CD4-positive, alpha-beta T cell treated with Interleukin-6 for 4 hours (primary cell): ENCODE measurements around the gene SYMPK.
A peak's percentile ranks its signal among the peaks of the same experiment; 100 is the strongest.

Experiments
- DNase-seq: peaks from one replicate; pipeline ENCODE4 v3.0.0-alpha.2; 2020; ENCODE audit warnings: mixed read lengths

SYMPK gene

DNA sequence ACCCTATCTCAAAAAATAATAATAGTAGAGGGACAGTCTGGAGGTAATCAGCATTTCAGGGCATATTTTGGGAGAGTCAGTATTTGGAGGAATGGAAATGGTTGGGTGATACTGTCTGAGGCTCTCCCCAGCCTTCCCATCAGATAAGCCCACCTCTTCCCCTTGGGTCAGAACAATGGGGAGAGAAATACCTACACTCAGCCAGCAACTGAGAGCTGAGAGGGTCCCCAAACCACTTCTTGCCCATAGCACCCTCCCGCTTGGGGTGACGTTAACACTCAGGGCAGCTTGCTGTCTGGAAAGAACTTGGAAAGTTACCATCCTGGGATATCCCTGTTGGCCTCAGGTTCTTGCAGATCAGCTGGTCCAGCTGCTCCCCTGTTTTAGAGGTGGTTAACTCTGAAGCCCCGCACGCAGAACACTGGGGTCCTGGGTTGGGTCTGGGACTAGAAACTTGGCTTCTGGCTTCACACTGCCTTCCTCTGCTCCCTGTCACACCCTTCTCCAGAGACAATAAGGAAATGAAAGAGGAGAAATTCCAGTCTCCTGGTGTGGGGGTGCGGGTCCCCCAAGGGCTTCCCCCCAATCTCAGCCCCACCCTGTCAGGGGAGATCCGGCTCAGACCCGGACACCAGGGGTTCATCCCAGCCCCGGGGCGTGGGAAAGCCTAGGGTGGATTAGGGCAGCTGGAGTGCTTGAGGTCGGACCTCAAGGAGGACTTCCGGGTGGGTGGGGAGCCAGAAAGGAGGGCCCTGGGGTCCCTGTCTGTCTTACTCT is 3.6 kb upstream of the SYMPK start:
- DNase-seq, result no peak

DNA sequence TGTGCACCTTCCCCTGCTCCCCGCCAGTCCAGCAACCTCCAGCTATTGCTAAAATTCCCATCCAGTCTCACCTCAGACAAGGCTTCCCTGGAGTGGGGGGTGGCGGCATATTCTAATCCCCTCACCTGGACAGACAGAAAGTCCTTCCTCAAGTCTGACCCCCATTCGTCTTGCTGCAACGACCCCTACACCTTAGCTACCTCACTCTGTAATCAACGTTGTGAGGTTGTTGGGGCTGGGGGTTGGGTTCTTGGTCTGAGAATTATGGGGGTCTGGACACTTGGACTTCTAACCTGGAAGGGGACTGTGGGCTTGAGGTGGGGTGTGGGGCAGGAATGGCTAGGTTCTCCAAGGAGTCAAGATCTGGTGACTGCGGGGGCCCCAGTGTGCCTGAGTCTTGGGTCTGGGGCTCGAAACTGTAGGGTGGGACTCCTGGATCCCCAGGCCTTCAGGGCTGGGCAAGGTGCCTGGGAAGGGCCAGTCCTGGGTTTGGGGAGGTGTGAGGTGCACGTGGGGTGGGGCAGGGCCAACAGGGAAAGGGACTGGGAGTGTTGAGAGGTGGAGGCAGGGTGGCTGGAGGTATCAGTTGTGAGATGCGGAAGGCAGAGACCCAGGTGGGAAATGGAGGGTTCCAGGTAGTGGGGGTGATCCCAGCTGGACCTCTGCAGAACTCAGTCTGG is 2.5 kb upstream of the SYMPK start:
- no peak for DNase-seq

DNA sequence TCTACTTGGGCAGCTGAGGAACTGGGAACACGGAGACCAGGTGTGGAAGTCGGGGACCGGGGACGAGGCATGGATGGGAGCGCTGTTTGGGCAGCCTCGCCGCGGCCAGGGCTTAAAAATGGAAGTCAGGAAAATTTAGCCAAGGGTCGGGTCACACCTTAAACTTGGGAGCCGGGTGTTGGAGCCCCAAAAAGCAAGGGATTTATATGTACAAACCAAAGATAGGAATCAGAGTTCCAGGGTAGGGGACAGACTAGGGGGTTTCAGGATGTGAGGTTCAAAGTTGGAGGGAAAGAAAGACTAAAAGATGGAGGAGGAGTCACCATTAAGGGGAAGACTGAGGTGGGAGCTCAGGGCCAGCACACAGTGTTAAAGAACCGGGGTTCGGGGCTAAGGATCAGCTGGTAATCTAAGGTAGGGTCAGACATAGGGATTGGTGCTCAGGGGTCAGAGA is 1.7 kb upstream of the SYMPK start:
- DNase-seq, result no peak

DNA sequence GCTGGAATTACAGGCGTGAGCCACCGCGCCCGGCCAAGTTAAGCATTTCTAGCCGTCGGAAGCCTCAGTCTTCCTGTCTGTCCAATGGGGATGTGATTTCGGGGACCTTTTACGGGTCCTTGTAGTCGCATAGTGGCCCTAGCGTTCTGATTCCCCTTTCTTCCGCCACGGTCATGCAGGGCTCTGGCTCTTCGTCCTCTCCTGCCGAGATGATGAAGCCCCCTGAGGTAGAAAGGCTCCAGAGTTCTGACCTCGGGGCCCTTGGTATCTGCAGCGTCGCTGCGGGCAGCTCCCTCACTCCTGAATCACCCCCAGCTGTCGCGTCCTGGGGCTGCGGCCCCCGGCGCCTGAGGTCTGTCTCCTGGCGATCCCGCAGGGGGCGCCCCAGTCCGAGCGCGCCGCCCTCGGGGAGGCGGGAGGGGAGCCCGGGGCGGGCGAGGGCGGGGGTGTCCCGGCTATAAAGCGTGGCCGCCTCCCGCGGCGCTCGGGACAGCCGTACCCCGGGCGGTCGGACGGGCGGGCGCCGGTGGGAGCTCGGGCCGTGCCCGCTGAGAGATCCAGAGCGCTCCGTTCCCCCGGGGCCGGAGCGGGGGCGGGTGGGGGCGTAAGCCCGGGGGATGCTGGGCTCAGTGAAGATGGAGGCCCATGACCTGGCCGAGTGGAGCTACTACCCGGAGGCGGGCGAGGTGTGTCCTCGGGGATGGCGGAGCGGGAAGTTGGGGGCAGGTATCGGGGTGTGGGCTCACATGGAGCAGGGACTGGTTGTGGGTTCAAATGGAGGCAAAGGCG is 1.1 kb upstream of the SYMPK start, which contains the start of gene FOXA3:
Gene FOXA3 (plus strand): TSS at position 487 of the 789 bp plus-strand sequence. CDS start 131 bp downstream, at position 618.
- DNase-seq, result peak; percentile 69

DNA sequence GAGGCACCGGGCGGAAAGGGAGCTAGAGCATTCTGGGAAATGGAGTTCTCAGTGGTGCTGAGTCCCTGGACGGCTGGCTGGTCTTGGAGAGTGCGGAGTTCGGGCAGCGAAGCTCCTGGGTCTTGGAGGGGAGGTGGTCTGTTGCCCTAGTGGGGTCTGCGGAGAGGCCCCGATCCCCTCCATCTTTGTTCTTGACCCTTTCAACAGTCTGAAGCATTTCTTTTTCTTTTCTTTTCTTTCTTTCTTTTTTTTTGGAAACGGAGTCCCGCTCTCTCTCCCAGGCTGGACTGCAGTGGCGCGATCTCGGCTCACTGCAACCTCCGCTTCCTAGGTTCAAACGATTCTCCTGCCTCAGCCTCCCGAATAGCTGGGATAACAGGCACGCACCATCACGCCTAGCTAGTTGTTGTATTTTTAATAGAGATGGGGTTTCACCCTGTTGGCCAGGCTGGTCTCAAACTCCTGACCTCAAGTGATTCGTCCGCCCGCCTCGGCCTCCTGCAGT is 440 bp upstream of the SYMPK start:
- no peak for DNase-seq

DNA sequence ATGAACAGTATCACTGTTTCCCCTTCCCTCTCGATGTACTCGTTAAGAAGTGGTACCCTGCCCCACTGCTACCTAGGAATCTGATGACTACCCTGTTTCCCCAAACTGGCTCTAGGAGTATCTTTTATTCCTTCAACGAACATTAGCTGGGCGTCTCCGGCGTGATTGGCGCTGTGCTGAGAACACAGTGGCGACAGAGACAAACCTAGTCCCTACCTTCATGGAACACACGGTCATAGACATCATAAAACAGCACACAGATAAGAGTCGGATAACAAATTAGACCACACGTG is 730 bp downstream of the SYMPK start:
- no peak for DNase-seq

DNA sequence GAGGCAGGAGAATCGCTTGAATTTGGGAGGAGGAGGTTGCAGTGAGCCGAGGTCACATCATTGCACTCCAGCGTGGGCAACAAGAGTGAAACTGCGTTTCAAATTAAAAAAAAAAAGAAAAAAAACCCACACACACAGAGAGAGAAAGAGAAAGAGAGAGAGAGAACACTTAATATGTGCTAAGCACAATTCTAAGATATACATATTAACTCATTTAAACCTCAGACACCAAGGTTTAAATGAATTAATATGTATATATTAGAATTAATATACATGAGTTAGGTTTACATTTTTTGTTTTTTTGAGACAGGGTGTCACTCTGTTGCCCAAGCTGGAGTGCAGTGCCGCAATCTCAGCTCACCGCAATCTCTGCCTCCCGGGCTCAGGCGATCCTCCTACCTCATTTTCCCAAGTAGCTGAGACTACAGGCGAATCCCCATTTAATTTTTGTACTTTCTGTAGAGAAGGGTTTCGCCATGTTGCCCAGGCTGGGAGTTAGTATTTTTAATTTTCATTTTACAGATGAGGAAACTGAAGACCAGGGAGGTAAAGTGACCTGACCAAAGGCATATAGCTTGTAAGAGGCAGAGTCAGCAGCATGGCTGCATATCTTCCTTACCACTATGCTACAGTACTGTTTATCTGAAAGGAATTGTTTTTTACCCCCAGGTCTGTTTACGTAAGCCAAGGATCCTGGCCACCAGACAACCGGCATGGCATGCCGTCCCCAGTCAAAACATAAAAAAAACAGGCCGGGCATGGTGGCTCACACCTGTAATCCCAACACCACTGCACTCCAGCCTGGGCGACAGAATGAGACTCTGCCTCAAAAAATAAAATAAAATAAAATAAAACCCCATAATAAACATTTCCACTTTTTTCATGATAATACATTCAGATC is 2.3 kb downstream of the SYMPK start:
- DNase-seq, result no peak

DNA sequence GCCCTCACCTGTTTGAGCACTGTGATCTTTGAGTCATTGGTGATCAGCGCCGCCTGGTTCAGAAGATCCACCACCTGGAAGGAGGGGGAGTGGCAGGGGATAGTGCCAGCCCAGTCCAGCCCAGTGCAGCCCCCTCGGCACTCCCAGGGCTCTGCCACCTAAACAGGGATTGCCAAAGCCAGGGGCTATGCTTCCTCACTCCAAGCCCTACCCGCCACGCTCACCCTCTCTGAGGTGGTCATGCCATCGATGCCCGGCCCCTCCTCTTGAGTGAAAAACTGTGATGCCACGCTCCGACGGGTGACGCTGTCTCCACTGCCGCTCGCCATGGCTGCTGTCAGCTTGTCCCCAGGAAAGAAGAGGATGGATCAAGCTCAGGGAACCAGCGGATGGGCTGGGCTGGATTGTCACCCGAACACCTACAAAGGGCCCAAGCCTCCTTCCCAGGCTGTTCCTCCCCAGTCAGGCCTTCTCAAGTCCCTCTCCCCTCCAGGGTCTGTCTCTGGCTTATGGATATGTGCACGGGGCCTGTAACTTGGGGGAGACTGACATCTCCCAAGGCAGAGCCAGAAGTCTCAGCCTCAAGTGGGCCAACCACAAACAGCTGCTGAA is 8.7 kb downstream of the SYMPK start:
- DNase-seq, result no peak

DNA sequence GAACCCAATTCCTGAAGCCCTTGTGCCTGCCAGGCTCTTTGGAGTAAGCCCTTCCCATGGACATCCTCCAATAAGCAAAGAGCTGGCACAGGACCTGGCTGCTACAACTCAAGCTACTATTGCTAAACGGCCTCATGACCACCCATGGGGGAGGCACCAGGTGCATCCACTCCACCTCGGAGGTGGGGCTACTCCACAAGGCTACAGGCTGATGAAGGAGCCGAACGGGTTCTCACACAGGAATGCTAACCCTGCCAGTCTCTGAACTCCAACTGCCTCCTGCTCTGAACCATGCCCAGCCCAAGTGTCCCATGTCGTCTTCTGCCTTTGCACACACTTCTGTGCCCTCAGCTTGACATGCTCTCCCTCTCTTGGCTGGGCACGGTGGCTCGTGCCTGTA is 10.0 kb downstream of the SYMPK start:
- no peak for DNase-seq

DNA sequence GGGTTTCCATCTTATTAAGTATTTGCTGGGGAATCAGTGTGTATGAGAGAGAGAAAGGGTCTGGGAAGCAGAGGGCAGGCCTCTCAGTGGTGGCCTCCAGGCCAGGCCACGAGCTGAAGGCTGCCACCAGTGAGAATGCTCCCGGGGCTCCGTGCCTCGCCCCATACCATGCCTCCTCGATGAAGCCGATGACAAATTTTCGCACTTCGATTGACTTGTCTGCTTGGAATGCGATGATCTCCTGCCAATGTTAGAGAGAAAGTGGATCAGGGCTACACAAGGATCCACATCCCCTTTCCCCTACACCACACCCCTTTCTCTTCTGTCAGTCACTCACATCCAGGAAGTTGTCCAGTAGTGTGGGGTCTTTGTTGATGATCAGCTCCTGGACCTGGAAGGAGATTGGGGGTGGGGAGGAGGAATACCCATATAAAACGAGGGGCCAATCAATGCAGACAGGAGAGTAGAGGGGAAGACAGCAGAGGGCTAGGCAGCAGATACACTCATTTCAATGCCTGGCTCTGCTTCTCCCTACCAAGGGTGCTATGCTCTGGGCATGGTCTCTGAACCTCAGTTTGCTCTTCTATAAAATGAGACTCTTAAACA is 10.7 kb downstream of the SYMPK start:
- DNase-seq, result no peak

DNA sequence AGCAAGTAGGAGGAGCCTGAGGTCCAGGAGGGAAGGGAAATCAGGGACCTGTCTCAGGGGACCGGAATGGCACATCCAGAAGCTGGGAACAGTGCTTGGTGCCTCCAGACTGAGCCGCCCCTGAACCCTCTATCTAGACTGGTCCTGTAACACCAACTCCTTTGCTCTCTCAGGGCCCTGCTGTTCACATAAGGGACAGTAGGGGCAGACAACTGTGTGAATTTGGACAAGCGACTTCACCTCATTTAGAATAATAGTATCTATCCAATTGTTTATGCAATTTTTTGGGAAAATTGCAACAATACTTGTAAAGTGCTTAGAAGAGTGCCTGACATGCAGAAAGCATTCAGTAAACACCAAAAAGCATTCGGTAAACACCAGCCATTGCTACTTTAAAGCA is 14.0 kb downstream of the SYMPK start:
- DNase-seq, result no peak

DNA sequence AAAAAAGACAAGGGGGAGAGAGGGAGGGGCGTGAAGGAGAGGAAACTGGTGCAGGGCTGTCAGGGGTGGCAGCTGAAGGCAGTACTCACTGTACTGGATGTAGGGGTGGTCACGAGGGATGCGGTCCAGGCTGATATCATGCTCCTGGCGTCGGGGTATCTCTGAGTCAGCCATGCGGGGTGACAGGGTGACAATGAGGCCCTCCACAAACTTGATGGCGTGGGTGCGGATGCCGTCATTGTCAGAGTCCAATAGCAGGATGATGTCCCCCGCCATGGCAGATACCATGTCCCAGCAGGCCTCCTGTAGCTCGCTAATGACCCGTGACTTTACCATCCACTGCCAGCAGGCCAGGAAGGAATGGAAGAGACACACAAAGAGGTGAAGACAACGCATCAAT is 15.3 kb downstream of the SYMPK start:
- no peak for DNase-seq

DNA sequence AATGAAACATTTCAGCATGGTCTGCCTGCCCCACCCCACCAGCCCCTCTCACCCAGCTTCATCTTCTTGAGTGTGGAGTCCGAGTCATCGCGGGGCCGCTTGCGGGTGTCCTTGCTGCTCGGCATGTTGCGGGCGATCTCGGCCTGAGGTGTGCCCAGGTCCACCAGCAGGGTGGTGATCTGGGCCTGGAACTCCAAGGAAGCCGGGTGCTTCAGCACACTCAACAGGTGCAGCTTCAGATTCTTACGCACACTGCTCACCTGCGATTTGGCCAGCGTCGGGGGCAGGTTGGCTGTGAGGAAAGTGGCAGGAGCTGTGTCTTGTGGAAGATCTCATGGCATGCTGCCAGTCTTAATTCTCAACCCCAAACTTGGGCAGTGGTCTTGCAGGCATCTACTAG is 20.7 kb downstream of the SYMPK start:
- no peak for DNase-seq

DNA sequence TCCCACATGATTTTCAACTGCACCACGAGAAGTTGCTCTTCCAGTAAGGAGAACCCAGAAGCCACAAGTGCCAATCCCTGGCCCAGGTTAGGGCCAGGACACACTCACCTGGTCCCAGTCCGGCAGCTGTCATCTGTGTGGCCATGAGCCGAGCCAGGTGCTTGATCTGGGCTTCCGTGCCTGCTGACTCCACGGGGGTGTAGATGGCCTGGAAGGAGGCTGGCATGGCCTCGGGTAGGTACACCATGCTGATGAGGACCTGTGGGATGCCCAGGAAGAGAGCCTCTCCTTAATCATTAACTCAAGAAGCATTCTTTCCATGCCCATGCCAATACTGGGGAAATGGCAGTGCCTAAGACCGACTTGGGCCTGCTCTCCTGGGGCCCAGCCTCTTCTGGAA is 28.0 kb downstream of the SYMPK start:
- no peak for DNase-seq

DNA sequence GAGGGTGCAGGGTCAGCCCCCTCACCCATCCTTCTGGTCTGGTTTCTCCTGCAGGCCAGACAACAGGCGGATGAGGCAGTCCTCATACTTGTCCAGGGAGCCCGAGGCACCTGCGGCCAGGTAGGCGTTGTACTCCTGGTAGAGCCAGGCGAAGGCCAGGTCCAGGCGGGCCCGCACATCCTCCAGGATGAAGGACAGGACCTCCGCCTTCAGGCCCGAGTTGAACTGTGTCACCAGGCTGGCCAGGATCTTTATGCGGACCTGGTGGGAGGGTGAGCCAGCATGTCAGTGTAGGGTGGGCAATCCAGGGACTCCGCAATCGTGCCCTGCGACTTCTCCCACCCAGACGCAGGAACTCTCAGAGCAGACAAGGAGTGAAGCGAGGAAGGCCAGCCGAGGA is 34.0 kb downstream of the SYMPK start:
- DNase-seq, result no peak

DNA sequence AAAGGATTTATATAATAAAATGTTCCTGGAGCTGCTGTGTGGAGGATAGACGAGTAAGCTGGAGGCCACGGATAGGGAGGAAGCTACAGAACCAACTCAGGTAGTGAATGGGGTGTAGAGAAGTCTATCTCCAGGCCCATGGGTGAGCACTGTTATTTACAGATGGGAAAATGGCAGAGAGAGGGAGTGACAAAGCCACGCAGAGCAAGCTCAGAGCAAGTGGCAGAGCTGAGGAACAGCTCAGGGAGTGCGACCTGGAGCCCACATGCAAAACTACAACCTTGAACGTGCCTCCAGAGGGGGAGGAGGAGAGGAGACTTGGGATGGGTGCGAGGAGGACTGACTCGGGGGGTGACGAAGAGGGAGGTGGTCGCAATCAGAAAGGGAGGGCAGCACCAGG is 34.4 kb downstream of the SYMPK start:
- no peak for DNase-seq

DNA sequence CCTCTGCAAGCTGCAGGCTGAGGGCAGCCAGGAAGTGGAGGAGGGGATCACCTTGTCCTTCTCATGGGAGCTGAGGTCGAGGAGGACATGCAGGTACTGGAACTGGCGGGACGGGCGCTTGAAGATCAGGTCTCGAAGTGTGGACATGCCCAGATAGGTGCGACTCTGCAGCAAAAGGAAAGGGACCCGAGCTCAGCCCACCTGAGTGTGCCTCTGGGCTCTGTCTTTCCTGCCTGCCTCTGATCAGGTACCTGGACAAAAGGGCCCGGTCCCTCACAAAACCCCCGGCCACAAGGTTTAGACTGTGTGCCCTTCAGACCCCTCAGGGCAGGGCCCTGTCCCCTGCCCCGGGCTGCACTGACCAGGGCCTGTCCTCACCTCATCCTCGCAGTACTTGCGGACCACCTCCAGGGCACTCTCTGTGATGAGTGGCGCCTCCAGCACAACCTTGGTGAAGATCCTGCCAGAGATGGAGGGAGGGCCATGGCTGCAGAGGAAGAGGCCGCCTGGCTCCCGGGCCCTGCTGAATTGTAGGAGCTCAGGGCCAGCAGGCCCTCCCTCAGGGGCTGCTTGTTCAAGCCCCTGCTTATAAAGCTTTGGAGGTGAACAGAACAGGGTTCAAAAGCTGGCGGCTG is 35.4 kb downstream of the SYMPK start:
- DNase-seq, result no peak

DNA sequence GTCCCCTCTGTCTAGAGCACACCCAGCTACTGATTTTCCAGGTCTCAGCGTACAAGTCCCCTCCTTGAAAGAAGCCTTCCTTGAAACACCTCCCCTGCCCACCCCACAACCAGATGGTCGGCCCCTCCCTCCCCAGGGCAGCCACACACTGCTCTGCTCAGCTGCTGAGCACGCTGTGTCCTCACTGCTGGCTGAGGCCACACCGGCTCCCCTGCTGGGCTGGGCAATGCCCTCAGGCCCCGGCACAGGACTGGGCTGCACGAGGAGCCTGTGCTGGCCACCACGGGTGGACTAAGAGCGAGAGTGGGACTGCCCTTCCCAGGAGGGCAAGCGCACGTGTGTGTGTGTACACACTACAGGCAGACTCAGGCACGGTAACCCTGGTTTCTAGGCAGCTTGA is 36.0 kb downstream of the SYMPK start:
- DNase-seq, result no peak

DNA sequence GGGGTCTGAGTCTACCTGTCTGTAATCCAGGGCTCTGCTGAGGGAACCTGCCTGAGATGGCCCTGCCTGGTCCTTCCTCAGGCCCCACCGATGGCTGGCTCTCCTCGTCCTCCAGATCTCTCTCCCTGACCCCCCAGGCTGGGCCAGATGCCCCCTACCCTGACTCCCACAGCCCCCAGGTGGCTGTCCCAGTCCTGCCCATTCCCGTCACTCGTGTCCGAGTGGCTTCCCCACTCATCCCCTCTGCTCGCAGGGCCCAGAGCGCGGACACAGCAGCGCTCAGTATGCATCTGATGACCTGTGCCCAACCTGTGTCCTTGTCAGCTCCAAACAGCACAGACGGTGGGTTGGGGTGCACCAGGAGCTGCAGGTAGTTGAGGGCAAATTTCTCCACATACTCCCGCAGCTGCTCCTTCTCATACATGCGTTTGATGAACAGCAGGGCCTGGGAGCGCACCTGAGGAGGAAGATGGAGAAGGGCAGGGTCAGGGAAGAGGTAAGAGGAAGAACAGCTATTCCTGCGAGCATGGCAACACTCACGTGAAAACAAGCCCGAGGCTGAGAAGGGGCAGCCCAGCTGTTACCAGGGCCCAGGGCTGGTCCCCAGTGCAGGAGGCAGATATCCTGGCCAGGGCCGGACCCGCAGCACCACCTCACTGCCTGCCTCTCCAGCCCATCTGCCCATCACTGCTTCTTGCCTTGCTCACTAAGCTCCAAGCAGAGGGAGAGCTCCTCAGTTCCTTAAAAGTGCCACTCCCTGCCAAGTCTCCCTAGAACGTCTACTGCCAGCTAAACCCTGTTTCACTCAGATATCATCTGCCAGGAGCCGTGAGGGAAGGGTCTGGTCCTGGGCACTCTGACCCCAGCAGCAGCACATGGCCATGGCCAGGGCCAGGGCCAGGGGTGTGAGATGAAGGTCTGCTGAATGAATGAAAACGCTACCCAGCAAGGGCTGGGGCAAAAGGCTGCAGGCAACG is 36.7 kb downstream of the SYMPK start:
- DNase-seq, result no peak

DNA sequence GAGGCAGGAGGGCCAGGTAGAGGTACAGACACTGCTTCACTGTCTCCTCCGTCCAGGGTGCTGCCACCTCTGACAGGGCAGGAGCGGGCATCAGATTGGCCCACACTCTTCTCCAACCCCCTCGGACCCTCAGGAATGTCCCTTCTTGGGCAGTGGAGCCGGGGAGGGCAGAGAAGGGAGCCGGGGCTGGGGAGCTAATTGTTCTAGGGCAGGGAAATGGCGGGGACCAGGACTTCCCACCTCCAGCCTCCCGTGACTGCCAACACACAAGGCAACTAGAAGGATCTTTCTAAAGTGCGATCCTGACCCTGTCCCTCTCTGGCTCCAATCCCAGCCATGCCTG is 37.7 kb downstream of the SYMPK start:
- no peak for DNase-seq
